HEK293 (cell line): ENCODE measurements around the gene SLC22A3.

ENCODE experiments used
- CTCF ChIA-PET: fragments of 350-600 bp; formaldehyde crosslinking; extraction: SDS; loops from one replicate; lab custom pipeline; 2021; ENCODE audit warnings: antibody characterized with exemption; lab: Yijun Ruan, JAX
- POLR2A ChIA-PET: fragments of 300-600 bp; formaldehyde crosslinking; extraction: SDS; loops from one replicate; lab custom pipeline; 2020; ENCODE audit warnings: antibody characterized with exemption, inconsistent platforms; lab: Yijun Ruan, JAX
- H3K27ac ChIP-seq: fragments of 200-500 bp; sonication (Bioruptor generic); 2 replicates; pipeline ENCODE4 v1.5.1; 2014; ENCODE audit warnings: low read depth, low read length, control low read depth, inconsistent platforms; ENCODE audit errors: extremely low read depth
- H3K36me3 ChIP-seq, 2 experiments: fragments of 200-500 bp in 1 of 2; sonication (Bioruptor generic) in 1 of 2; 1 replicate in 1 of 2; 2 replicates in 1 of 2; pipeline ENCODE4 v1.5.1; 2014 to 2017; ENCODE audit warnings: inconsistent platforms in 2 of 2, low read length in 2 of 2; ENCODE audit not compliant: control insufficient read depth in 2 of 2, insufficient read depth in 1 of 2
- H3K4me1 ChIP-seq: fragments of 200-500 bp; sonication (Bioruptor generic); 2 replicates; pipeline ENCODE4 v1.5.1; 2014; ENCODE audit warnings: mild to moderate bottlenecking, low read length, inconsistent platforms; ENCODE audit not compliant: control insufficient read depth, insufficient read depth
- H3K4me3 ChIP-seq: 2 replicates; pipeline ENCODE4 v1.5.1; 2011; ENCODE audit warnings: low read depth, mild to moderate bottlenecking, control low read depth, low read length, moderate library complexity
- H3K9me3 ChIP-seq: fragments of 200-500 bp; sonication (Bioruptor generic); 2 replicates; pipeline ENCODE4 v1.5.1; 2014; ENCODE audit warnings: low read depth, low read length, inconsistent platforms; ENCODE audit not compliant: control insufficient read depth, insufficient read depth
- GFI1B ChIP-seq: fragments of 450-650 bp; formaldehyde crosslinking; IDR thresholded peaks from 2 replicates; pipeline ENCODE4 v1.5.1; 2016; ENCODE audit warnings: missing biosample characterization, missing genetic modification characterization
- HIC1 ChIP-seq: fragments of 450-650 bp; formaldehyde crosslinking; IDR thresholded peaks from 2 replicates; pipeline ENCODE4 v1.5.1; 2016; ENCODE audit warnings: missing biosample characterization, missing genetic modification characterization
- KLF10 ChIP-seq: fragments of 450-650 bp; IDR thresholded peaks from 2 replicates; pipeline ENCODE4 v1.5.1; 2018; ENCODE audit warnings: missing biosample characterization, mild to moderate bottlenecking, missing genetic modification characterization
- MYNN ChIP-seq: fragments of 450-650 bp; formaldehyde crosslinking; IDR thresholded peaks from 2 replicates; pipeline ENCODE4 v1.5.1; 2016; ENCODE audit warnings: missing biosample characterization, missing genetic modification characterization, borderline replicate concordance
- SALL2 ChIP-seq: fragments of 450-650 bp; formaldehyde crosslinking; IDR thresholded peaks from 2 replicates; pipeline ENCODE4 v1.5.0; 2017; ENCODE audit warnings: missing biosample characterization, mild to moderate bottlenecking, missing genetic modification characterization, borderline replicate concordance
- SCRT2 ChIP-seq: fragments of 450-650 bp; formaldehyde crosslinking; IDR thresholded peaks from 2 replicates; pipeline ENCODE4 v1.5.1; 2016; ENCODE audit warnings: missing biosample characterization, missing genetic modification characterization
- SETDB1 ChIP-seq: IDR thresholded peaks from one replicate; pipeline ENCODE4 v1.6.1; 2017; ENCODE audit warnings: mild to moderate bottlenecking, low read length, moderate library complexity, mixed read lengths; ENCODE audit not compliant: insufficient read length
- ZBTB1 ChIP-seq: fragments of 450-650 bp; formaldehyde crosslinking; IDR thresholded peaks from 2 replicates; pipeline ENCODE4 v1.5.1; 2016; ENCODE audit warnings: missing biosample characterization, missing genetic modification characterization
- ZBTB44 ChIP-seq: fragments of 450-650 bp; IDR thresholded peaks from 2 replicates; pipeline ENCODE4 v1.5.1; 2018; ENCODE audit warnings: missing biosample characterization, mild to moderate bottlenecking, missing genetic modification characterization
- ZBTB7A ChIP-seq: fragments of 450-650 bp; formaldehyde crosslinking; IDR thresholded peaks from 2 replicates; pipeline ENCODE4 v1.5.1; 2016; ENCODE audit warnings: low read depth, missing biosample characterization, missing genetic modification characterization
- ZFP3 ChIP-seq: fragments of 450-650 bp; formaldehyde crosslinking; IDR thresholded peaks from 2 replicates; pipeline ENCODE4 v1.5.1; 2016; ENCODE audit warnings: low read depth, missing biosample characterization, missing genetic modification characterization
- ZFP37 ChIP-seq: fragments of 450-650 bp; formaldehyde crosslinking; IDR thresholded peaks from 2 replicates; pipeline ENCODE4 v1.5.1; 2016; ENCODE audit warnings: missing biosample characterization, missing genetic modification characterization
- ZNF133 ChIP-seq: fragments of 450-650 bp; formaldehyde crosslinking; IDR thresholded peaks from 2 replicates; pipeline ENCODE4 v1.5.1; 2016; ENCODE audit warnings: missing biosample characterization, missing genetic modification characterization
- ZNF146 ChIP-seq: fragments of 450-650 bp; formaldehyde crosslinking; IDR thresholded peaks from 2 replicates; pipeline ENCODE4 v1.5.1; 2016; ENCODE audit warnings: missing biosample characterization, missing genetic modification characterization
- ZNF19 ChIP-seq: fragments of 450-650 bp; formaldehyde crosslinking; IDR thresholded peaks from 2 replicates; pipeline ENCODE4; 2016; ENCODE audit warnings: missing biosample characterization, missing genetic modification characterization, low read depth
- ZNF37A ChIP-seq: fragments of 450-650 bp; IDR thresholded peaks from 2 replicates; pipeline ENCODE4 v1.5.1; 2018; ENCODE audit warnings: missing biosample characterization, missing genetic modification characterization
- ZNF626 ChIP-seq: fragments of 450-650 bp; sonication (Bioruptor Pico); formaldehyde crosslinking; IDR thresholded peaks from 2 replicates; pipeline ENCODE4 v1.5.1; 2018; ENCODE audit warnings: missing biosample characterization, missing genetic modification characterization, inconsistent platforms
- ZNF660 ChIP-seq: fragments of 450-650 bp; IDR thresholded peaks from 2 replicates; pipeline ENCODE4 v1.5.1; 2018; ENCODE audit warnings: missing biosample characterization, mild to moderate bottlenecking, missing genetic modification characterization
- ZNF837 ChIP-seq: fragments of 450-650 bp; formaldehyde crosslinking; IDR thresholded peaks from 2 replicates; pipeline ENCODE4 v1.5.1; 2016; ENCODE audit warnings: missing biosample characterization, missing genetic modification characterization
- ZSCAN30 ChIP-seq: fragments of 450-650 bp; IDR thresholded peaks from 2 replicates; pipeline ENCODE4 v1.5.1; 2018; ENCODE audit warnings: missing biosample characterization, mild to moderate bottlenecking, missing genetic modification characterization, moderate library complexity

SLC22A3 gene

GRCh38 chr6:160398674-160399271 is 50.6 kb downstream of the SLC22A3 start:
- Histone ChIP-seq H3K36me3 (no peaks in the 10 kb centered on the region), H3K4me1 (no peaks in the 10 kb centered on the region), H3K9me3 (no peaks in the 10 kb centered on the region; the same call in 1 of the 2 replicates), H3K4me3 (no peak overlapping the region), H3K27ac (no peak overlapping the region)
- ChIA-PET POLR2A (no interaction called here), CTCF (interaction anchor here (0.6 kb wide), 1 partner anchor 274 kb away, joined by 3 read pairs; no protein-coding TSS in a partner anchor)
- no peak for TF ChIP-seq MYNN
- no peak for TF ChIP-seq ZNF837 (tag by site-specific recombination)
- TF ChIP-seq ZFP37 (tag by site-specific recombination), result no peak
- TF ChIP-seq HIC1 (tag by site-specific recombination), result no peak
- no peak for TF ChIP-seq ZBTB1 (tag by site-specific recombination)
- TF ChIP-seq ZFP3 (tag by site-specific recombination), result no peak
- no peak for TF ChIP-seq ZNF146 (tag by site-specific recombination)
- TF ChIP-seq ZBTB44 (tag by site-specific recombination), result no peak
- TF ChIP-seq SALL2 (tag by site-specific recombination), result no peak
- TF ChIP-seq ZNF626 (tag by site-specific recombination), result no peak

GRCh38 chr6:160400446-160400845 is 52.3 kb downstream of the SLC22A3 start:
- CTCF ChIA-PET, result interaction anchor here (1.0 kb wide), 1 partner anchor 9 kb away, joined by 3 read pairs; no protein-coding TSS in a partner anchor

GRCh38 chr6:160408528-160408927 is 60.4 kb downstream of the SLC22A3 start:
- TF ChIP-seq ZBTB7A (no peak), SCRT2 (0 out of 2 replicates have a peak, but pooled peaks have one; percentile 18)
- Histone ChIP-seq H3K9me3 (no peaks in the 10 kb centered on the region), H3K36me3 (no peaks in the 10 kb centered on the region), H3K4me1 (no peaks in the 10 kb centered on the region), H3K4me3 (no peak overlapping the region), H3K27ac (no peak overlapping the region)
- ChIA-PET POLR2A (no interaction called here), CTCF (no interaction called here)

More at GRCh38 chr6:160400446-160400845, 52.3 kb downstream of the SLC22A3 start:
- TF ChIP-seq ZNF37A (tag by site-specific recombination), result no peak
- no peak for TF ChIP-seq GFI1B (tag by site-specific recombination)
- no peak for TF ChIP-seq ZSCAN30
- no peak for TF ChIP-seq ZNF19 (tag by site-specific recombination)
- TF ChIP-seq KLF10 (tag by site-specific recombination), result no peak
- no peak for TF ChIP-seq ZNF133 (tag by site-specific recombination)
- TF ChIP-seq SETDB1, result no peak
- no peak for TF ChIP-seq ZNF660 (tag by site-specific recombination)
- no peaks in the 10 kb centered on the region; the same call in 1 of the 2 replicates for H3K9me3 ChIP-seq
- no peaks in the 10 kb centered on the region for H3K4me1 ChIP-seq
- POLR2A ChIA-PET, result no interaction called here
- H3K27ac ChIP-seq, result no peak overlapping the region
- H3K4me3 ChIP-seq, result no peak overlapping the region
- no peaks in the 10 kb centered on the region for H3K36me3 ChIP-seq
